B cell (primary cell): ENCODE measurements around the gene POU3F3.

Source experiments
- CTCF ChIP-seq: fragments of 200-600 bp; IDR thresholded peaks from one replicate; pipeline ENCODE4 v1.8.0; 2022; ENCODE audit warnings: antibody characterized with exemption, mild to moderate bottlenecking
- EZH2 ChIP-seq: IDR thresholded peaks from 2 replicates; pipeline ENCODE4 v1.6.1; 2012; ENCODE audit warnings: borderline replicate concordance, low read depth, mild to moderate bottlenecking, moderate library complexity, low read length; ENCODE audit not compliant: insufficient read depth, poor library complexity, severe bottlenecking

- TF ChIP-seq CTCF (no peak), EZH2 (no peak)
Measured at GRCh38 chr2:104880076-104880475, 26.2 kb downstream of the POU3F3 start.
